ENCODE results near the gene INO80C.

INO80C gene, protein sequence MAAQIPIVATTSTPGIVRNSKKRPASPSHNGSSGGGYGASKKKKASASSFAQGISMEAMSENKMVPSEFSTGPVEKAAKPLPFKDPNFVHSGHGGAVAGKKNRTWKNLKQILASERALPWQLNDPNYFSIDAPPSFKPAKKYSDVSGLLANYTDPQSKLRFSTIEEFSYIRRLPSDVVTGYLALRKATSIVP

DNA sequence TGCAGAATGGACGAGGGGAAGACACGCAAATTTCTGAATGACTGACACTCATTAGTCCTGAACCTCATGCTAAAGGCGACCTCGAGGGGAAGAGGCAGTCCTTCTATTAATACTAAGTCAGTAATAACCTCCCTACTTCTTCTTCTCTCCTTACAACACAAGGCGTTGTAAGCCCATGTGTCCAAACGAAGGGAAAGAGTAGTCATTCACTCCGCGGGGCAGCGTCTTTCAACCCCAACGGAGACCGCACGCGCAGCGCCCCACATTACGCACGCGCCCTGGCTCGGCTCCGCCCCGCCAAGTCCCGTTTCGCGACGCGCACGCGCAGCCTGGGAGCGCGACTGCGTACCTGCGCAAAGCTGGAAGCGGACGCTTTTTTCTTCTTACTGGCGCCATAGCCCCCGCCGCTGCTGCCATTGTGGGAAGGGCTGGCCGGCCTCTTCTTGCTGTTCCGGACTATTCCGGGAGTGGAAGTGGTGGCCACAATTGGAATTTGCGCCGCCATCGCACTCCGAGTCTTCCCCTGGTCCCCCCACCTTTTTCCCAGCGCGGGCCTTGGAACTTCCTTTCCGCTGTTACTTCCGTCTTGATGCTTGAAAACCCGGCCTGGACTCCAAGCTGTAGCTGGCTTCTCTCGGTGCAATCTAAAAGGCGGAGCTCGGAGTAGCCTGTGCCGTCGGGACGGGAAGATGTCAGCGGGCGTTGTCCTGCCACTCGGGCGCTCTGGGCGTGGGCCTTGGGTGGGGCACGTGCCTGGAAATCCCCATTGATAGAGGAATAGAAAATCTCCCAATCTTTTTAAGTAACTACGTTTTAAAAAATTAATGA, at the start of gene INO80C:
TSS of gene INO80C (minus strand) at position 591 of the 828 bp plus-strand sequence. CDS start at position 505, 86 bp downstream.
- TF ChIP-seq, protein P1, sequence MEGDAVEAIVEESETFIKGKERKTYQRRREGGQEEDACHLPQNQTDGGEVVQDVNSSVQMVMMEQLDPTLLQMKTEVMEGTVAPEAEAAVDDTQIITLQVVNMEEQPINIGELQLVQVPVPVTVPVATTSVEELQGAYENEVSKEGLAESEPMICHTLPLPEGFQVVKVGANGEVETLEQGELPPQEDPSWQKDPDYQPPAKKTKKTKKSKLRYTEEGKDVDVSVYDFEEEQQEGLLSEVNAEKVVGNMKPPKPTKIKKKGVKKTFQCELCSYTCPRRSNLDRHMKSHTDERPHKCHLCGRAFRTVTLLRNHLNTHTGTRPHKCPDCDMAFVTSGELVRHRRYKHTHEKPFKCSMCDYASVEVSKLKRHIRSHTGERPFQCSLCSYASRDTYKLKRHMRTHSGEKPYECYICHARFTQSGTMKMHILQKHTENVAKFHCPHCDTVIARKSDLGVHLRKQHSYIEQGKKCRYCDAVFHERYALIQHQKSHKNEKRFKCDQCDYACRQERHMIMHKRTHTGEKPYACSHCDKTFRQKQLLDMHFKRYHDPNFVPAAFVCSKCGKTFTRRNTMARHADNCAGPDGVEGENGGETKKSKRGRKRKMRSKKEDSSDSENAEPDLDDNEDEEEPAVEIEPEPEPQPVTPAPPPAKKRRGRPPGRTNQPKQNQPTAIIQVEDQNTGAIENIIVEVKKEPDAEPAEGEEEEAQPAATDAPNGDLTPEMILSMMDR (IDR thresholded peaks at IDR 0.05; ENCODE audit: low read depth, low read length): no peak
- Histone ChIP-seq H3K4me3 (ENCODE audit: low read depth, low read length) (peak within 1 kb of the TSS; percentile 89), H3K27me3 (ENCODE audit: insufficient read depth, low read depth, severe bottlenecking) (no peaks in the 10 kb centered on the region), H3K9me3 (ENCODE audit: severe bottlenecking) (no peaks in the 10 kb centered on the region), H3K36me3 (no peaks in the 10 kb centered on the region; the same call in 1 of the 2 replicates), H3K27ac (peak within 1 kb of the TSS; percentile 99)
- DNase-seq: peak; percentile 91

DNA sequence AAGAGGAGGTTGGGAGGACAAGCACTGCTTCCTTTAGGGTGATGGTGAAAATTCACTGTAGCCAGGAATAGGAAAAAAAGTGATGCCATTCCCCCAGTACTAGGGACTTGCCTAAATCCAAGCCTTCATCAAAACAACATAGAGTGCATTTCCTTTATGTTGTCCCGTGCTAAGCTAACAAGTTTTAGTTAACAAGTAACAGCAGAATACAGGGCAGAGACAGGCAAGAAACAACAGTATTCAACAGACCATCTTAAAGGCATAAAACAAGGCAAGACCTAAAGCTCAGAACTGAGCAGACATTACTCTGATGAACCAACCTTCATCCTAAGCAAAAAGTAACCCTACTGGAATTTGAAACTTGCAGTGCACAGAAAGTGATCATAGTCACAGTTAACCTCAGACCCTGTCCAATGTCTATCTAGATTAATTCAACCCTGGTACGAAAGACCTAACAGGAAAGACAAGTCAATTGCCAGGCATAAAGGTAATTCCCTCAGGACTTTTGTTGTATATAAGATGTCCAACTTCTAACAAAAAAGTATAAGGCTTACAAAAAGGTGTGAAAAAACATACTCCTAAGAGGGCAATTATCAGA, 49.3 kb upstream of the INO80C start:
- Histone ChIP-seq H3K36me3 (no peaks in the 10 kb centered on the region), H3K27me3 (ENCODE audit: insufficient read depth, low read depth, severe bottlenecking) (no peaks in the 10 kb centered on the region), H3K9me3 (ENCODE audit: severe bottlenecking) (no peaks in the 10 kb centered on the region), H3K27ac (no peak overlapping the region), H3K4me3 (ENCODE audit: low read depth, low read length) (no peak overlapping the region)
- DNase-seq: no peak
- TF ChIP-seq, protein P1 (IDR thresholded peaks at IDR 0.05; ENCODE audit: low read depth, low read length): no peak

GRCh38 chr18:35542356-35542755, 44.6 kb upstream of the INO80C start:
- DNase-seq: no peak
- TF ChIP-seq, protein P1 (IDR thresholded peaks at IDR 0.05; ENCODE audit: low read depth, low read length): no peak
- Histone ChIP-seq H3K27me3 (ENCODE audit: insufficient read depth, low read depth, severe bottlenecking) (no peaks in the 10 kb centered on the region), H3K4me3 (ENCODE audit: low read depth, low read length) (no peak overlapping the region), H3K27ac (no peak overlapping the region), H3K9me3 (ENCODE audit: severe bottlenecking) (no peaks in the 10 kb centered on the region), H3K36me3 (no peaks in the 10 kb centered on the region)

GRCh38 chr18:35535297-35535696, 37.5 kb upstream of the INO80C start:
- TF ChIP-seq, protein P1 (IDR thresholded peaks at IDR 0.05; ENCODE audit: low read depth, low read length): no peak
- no peak overlapping the region for H3K27ac ChIP-seq
- H3K4me3 ChIP-seq (ENCODE audit: low read depth, low read length): no peak overlapping the region
- H3K27me3 ChIP-seq (ENCODE audit: insufficient read depth, low read depth, severe bottlenecking): no peaks in the 10 kb centered on the region
- H3K9me3 ChIP-seq (ENCODE audit: severe bottlenecking): peaks cover 4% of the 10 kb centered on the region
- no peak for DNase-seq
- no peaks in the 10 kb centered on the region for H3K36me3 ChIP-seq

- TF ChIP-seq, protein P1 (IDR thresholded peaks at IDR 0.05; ENCODE audit: low read depth, low read length): no peak
- Histone ChIP-seq H3K36me3 (no peaks in the 10 kb centered on the region), H3K27ac (no peak overlapping the region), H3K27me3 (ENCODE audit: insufficient read depth, low read depth, severe bottlenecking) (no peaks in the 10 kb centered on the region), H3K4me3 (ENCODE audit: low read depth, low read length) (no peak overlapping the region), H3K9me3 (ENCODE audit: severe bottlenecking) (peaks cover 4% of the 10 kb centered on the region)
- DNase-seq: no peak
Observed at GRCh38 chr18:35533916-35534405, 36.2 kb upstream of the INO80C start.
